ENCODE results near the gene SHISAL1. TPM values are rescaled to one million over a fixed set of nuclear protein-coding genes. Genes with fewer than 3 reads are reported as not detected.

The SHISAL1 gene
- total RNA-seq, 6 experiments from 2014 or later, result not detected

DNA sequence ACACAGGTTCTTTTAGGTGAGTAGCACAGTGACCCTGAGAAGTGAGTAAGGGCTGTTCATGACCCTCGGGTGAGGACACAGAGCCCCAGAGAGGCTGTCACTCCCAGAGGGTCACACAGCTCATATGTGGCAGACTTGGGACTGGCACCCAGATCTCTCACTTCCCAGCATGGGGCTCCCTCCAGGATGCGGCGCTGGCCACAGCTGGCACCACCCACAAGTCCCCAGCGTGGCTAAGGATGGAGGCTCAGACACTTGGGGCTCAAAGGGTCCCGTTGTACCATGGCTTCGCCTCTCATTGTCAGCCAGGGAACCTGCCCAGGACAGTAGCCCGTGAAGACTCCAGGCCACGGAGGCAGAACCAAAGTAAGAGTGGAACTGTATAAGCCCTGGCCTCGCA, 6.0 kb upstream of the SHISAL1 start:
- Mint-ChIP-seq H3K27ac (no peak overlapping the region), H3K27me3 (ENCODE audit: insufficient read depth) (peaks cover 4% of the 10 kb centered on the region), H3K36me3 (ENCODE audit: low read depth) (no peaks in the 10 kb centered on the region), H3K9me3 (no peaks in the 10 kb centered on the region), H3K4me3 (no peak overlapping the region), H3K4me1 (ENCODE audit: low read depth) (no peaks in the 10 kb centered on the region)
- no peak for TF ChIP-seq CTCF (IDR thresholded peaks at IDR 0.05)
- DNase-seq, result no peak

GRCh38 chr22:44317886-44318637, 5.3 kb upstream of the SHISAL1 start:
- Mint-ChIP-seq H3K4me1 (ENCODE audit: low read depth) (no peaks in the 10 kb centered on the region), H3K27me3 (ENCODE audit: insufficient read depth) (peaks cover 4% of the 10 kb centered on the region), H3K4me3 (no peak overlapping the region), H3K36me3 (ENCODE audit: low read depth) (no peaks in the 10 kb centered on the region), H3K27ac (no peak overlapping the region), H3K9me3 (no peaks in the 10 kb centered on the region)
- no peak for DNase-seq
- TF ChIP-seq CTCF (IDR thresholded peaks at IDR 0.05), result no peak

DNA sequence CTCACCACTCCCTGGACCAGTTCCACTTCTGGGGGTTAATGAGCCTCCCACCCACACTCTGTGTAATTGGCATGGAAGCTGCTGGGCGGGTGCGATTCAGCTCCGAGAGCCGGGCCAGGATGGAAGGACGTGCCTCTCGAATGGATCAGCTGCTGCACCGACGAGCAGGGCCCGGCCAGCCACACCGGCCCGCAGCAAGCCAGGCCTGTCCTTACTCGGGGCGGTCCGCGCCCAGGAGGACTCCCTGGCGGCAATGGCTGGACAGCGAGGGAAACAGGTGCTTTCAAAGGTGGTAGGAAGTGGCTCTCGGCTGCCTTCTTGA, 4.3 kb upstream of the SHISAL1 start:
- Mint-ChIP-seq H3K27me3 (ENCODE audit: insufficient read depth) (no peaks in the 10 kb centered on the region; the same call in none of the 2 replicates), H3K4me1 (ENCODE audit: low read depth) (peaks cover 6% of the 10 kb centered on the region; the same call in 1 of the 2 replicates), H3K4me3 (no peak overlapping the region), H3K27ac (no peak overlapping the region), H3K9me3 (no peaks in the 10 kb centered on the region), H3K36me3 (ENCODE audit: low read depth) (no peaks in the 10 kb centered on the region)
- DNase-seq, result no peak
- TF ChIP-seq CTCF (IDR thresholded peaks at IDR 0.05), result no peak

DNA sequence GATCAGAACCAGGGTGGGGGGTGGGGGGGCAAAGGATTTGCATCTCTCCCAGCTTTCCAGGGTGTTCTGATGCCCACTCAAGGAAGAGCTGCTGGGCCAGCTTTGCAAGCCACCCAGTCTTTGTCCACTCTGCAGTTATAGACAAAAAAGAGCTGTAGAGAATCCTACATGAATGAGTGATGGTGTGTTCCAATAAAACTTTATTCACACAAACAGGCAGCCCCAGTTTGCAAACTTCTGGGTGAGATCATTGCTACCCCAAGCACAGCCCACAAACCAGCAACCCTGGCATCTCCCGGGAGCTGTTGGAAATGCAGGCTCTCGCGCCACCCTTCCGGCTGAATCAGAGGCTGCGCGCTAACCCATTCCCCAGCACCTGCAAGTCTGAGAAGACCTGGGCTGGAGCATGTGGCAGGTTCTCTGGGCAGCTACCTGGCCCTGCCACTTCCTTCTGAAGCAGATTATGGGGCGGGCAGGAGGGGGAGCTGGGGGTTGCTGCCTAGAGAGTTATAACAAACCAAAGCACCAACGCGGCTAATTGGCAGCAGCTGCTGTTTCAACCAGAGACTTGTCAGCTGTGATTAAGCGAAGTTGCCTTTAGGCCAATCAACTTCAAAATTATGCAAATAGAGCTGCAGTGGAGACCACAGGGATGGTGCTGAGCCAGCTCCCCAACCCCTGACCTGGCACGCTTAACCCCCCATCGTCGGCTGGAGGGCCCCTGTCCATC, 3.8 kb upstream of the SHISAL1 start:
- no peak for DNase-seq
- peaks cover 11% of the 10 kb centered on the region; the same call in 1 of the 2 replicates for H3K4me1 Mint-ChIP-seq (ENCODE audit: low read depth)
- no peaks in the 10 kb centered on the region for H3K9me3 Mint-ChIP-seq
- H3K36me3 Mint-ChIP-seq (ENCODE audit: low read depth), result no peaks in the 10 kb centered on the region
- H3K27ac Mint-ChIP-seq, result no peak overlapping the region
- H3K27me3 Mint-ChIP-seq (ENCODE audit: insufficient read depth), result no peaks in the 10 kb centered on the region; the same call in none of the 2 replicates
- no peak for TF ChIP-seq CTCF (IDR thresholded peaks at IDR 0.05)
- H3K4me3 Mint-ChIP-seq, result no peak overlapping the region

- no peak for DNase-seq
- H3K4me1 Mint-ChIP-seq (ENCODE audit: low read depth), result peaks cover 21% of the 10 kb centered on the region
- no peak overlapping the region for H3K4me3 Mint-ChIP-seq
- no peaks in the 10 kb centered on the region; the same call in 1 of the 2 replicates for H3K27me3 Mint-ChIP-seq (ENCODE audit: insufficient read depth)
- no peak for TF ChIP-seq CTCF (IDR thresholded peaks at IDR 0.05)
- H3K9me3 Mint-ChIP-seq, result no peaks in the 10 kb centered on the region
- H3K27ac Mint-ChIP-seq, result no peak overlapping the region
- H3K36me3 Mint-ChIP-seq (ENCODE audit: low read depth), result no peaks in the 10 kb centered on the region
These were observed 1.8 kb upstream of the SHISAL1 start for GRCh38 chr22:44314425-44315067.

All from HFFc6 (cell line).